GM19238 (cell line): Measurements from ENCODE around the gene OASL.

Source experiments
- DNase-seq: peaks from one replicate; pipeline ENCODE4 v3.0.0; 2011; ENCODE audit warnings: low spot score; ENCODE audit not compliant: insufficient read length

Gene OASL

DNA sequence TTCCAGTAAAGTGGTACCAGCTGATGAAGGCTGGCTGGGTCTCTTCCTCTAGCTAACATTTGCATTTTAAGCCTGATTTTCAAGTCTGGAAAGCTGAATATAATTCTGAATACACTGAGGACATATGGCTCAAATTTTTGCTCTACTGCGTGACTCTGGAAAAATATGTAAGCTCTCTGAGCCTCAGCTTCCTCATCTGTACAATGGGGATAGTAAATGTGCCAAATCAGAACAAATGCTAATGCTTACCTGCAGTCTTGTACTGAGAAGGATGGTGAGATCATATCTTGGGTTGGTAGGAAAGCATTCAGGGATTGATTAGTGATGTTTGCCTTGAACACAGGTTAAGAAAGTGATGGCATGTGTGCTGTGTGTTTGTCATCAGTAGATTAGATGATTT is 46.1 kb downstream of the OASL start:
- no peak for DNase-seq

DNA sequence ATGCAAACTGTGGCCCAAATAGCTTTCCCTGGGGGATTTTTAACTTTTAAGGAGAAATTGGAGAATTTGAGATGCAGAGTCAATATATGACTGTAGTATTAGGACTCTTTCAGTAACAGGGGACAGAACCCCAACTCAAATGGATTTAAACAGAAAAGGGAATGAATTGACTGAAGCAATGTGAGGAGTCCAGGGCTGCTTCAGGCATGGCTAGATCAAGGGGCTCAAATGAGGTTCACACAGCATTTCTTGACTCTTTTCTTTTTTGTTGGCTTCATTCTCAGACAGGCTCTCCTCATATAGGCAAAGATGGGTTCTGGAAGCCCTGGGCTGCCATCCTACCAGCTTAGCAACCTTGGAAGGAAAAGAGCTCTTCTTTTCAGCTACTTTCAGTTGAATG is 47.1 kb downstream of the OASL start:
- DNase-seq, result no peak

DNA sequence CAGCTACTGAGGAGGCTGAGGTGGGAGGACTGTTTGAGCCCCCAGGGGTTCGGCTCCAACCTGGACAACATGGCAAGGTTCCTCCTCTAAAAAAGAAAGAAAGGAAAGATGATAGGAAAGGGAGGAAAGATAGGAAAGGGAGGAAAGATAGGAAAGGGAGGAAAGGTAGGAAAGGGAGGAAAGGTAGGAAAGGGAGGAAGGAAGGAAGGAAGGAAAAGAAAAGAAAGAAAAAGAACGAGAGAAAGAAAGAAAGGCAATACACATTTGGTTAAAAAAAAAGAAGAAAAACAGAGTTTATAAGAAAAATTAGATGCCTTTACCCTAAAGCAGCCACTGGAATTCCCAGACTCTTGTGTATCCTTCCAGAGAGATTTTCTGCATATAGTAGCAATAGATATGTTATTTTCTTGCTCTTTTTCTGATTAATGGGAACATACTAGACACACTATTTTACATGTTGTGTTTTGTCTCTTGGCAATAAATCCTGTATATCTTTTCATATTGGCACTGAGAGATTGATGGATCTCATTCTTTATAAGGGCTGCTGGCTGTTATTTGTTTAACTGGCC is 48.5 kb downstream of the OASL start:
- no peak for DNase-seq

DNA sequence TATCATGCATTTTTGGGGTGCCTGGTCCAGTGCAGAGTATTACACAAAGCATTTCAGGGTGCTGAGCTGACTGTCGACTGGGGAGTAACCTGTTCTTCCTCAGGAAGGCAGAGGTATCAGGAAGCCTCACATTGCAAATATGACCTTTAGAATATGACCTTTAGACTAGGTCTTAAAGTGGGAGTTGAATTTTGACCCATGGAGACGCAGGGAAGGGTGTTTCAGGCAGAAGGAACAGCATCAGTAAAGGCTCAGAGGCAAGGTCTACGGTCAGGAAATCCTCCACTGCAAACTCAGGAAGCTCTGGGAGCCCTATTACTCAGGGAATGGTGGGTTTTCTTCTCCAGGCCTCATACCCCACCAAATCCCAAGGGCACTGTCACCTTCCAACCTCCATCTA is 49.4 kb downstream of the OASL start:
- no peak for DNase-seq

DNA sequence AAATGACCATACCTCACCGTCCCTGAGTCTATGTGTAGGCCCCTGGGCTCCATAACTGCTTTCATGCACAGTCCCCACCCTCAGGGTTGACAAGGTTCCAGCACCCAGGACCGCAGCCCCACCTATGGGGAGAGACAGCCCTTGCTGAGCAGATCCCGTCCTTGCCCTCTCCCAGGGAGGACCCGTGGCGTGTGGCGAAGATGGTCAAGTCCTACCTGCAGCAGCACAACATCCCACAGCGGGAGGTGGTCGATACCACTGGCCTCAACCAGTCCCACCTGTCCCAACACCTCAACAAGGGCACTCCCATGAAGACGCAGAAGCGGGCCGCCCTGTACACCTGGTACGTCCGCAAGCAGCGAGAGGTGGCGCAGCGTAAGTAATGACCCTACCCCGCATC is 50.4 kb downstream of the OASL start:
- DNase-seq, result no peak

DNA sequence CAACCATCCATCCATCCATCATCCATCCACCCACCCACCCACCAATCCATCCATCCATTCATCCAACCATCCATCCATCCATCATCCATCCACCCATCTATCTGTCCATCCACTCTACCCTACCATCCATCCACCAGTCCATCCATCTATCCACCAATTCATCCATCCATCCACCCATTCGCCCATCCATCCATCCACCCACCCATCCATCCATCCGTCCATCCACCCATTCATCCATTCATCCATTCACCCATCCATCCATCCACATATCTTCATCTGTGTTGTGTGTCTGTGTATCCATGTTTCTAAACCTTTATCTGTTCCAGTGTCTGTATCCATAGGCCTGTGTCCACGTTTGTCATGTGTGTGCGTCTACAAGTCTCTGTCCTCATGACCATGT is 50.8 kb downstream of the OASL start:
- DNase-seq, result no peak

DNA sequence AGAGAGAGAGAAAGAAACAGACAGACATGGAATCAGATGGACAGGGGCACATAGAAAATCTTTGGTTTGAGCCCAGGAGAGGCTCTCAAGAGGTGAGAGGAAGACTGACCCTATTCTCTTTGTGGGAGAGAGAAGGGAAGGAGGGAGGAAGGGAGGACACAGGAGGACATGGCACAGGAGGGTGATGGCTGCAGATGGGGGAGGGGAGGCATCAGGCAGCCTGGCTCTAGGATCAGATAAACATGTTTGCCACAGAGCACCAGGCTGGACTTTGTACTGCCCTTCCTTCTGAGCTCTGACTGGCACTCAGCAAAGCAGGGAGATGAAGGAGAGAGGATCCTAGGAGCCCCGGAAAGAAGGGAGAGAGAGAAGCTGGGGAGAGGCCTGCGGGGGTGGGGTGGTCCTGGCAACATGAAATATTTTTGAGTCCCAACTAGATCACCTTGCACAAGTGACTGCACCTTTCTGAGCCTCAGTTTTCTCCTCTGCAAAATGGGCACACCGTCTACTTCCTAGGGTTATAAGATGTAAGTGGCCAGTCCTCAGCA is 54.6 kb downstream of the OASL start:
- DNase-seq, result no peak

DNA sequence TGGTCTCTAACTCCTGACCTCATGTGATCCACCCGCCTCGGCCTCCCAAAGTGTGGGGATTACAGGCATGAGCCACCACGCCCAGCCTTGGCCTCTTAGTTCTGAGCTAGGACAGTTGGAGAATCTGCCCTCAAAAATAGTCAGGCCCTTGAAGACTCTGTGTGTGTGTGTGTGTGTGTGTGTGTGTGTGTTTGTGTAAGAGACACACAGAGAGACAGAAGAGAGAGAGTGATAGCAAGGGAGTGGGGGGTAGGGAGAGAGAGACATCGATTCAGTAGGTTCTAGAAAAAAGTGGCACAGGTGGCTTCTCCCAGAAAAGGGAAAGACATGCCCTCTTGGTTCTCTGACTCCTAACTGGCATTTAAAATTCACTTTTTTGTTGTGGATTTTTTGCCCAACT is 55.3 kb downstream of the OASL start:
- DNase-seq, result no peak

DNA sequence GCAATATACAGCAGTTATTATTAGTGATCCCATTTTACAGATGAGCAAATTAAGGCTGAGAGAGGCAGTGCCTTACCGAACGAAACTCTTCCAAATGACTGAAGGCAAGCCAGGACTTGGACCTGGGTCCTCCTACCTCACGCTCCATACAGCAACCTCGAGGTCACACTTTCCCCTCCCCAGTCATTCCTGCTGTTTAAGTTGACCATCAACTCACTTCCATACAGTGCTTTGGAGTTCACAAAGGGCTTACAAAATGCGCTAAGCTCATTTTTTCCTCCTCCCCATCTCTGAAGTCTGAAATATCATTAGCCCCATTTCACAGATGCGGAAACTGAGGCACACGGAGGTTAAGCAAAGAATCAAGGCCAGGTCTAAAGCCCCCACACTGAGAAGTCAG is 56.4 kb downstream of the OASL start:
- DNase-seq, result no peak

DNA sequence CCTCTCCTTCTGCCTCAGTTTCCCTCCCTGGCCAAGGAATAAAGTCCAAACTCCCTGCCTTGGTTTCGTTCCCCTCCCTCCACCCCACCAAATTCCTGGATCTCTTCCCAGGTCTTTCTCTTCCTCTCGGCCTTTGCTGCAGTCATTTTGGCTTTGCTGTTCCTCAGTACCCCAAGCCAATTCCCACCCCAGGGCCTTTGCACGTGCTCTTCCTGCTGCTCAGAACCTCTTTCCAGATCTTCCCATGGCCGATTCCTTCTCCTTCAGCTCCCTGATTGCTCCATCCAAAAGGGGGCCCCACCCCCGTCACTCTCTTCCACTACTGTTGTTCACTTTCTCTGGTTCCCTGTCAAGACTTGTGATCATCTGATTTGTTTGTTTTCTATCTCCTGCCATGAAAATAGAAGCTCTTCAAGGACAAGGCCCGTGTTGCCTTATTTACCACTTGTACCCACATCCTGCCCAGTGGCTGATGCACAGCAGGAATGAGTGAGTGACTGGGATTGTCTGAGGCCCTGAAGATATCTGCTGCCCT is 57.6 kb downstream of the OASL start:
- no peak for DNase-seq

DNA sequence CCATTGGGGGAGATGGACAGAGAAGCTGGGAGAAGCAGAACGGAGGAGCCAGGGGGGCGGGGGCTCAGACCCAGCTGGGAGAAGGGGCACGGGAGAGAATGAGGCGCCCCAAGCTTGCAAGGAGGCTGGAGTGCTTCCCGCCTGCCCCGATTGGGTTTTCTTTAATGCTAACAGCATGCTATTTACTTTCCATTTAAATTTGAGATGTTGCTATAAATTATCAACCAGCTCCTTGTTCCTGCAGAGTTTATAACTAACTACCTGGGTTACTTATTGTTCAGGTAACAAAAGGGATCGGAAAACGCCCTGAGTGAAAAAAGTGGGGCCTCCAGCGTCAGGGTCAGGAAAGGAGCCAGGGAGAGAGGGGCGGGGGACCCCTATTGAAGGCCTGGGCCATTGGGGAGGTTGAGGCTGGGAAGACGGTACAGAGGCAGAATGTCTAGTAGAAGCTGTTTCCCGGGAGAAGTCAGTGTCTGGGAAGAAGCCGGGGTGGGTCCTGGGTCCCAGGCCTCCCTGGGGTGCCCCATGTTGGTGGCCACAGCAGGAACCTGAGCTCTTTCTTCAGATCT is 58.2 kb downstream of the OASL start:
- no peak for DNase-seq

DNA sequence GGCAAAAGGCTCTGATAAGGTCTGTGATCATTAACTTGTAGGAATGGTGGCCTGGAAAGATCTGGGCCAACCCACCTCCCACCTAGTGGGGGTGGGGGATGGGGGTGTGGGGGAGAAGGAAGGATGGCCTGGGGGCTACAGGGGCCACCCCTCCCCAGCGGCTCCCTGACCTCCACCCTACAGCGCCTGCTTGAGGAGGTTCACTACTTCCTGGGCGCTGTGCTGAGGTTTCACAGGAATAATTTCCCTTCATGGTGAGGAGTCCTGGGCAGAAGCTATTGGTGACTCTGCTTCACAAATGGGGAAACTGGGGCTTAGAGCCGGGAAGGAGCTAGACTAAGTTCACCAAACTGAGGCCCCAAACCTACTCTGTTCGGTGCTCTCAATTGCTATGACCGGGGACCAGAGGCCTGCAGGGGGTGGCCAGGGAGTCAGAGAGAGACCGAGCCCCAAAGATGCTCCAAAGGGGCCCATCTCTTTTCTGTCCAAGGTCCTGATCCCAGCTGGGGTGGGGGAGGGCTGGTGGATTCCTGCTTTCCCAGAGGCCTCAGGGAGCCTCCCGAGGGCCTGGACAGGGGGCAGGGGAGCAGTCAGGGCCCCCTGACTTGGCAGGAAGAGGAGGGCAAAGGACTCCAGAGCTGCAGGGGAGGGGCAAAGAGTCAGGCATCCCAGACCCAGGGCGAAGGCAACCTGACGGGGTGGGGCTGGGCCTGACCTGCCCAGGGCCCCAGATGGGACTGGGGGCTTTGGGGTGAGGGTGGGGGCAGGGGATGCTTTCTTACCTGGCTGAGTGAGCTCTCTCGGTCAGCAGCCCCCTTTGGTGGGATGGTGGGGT is 59.0 kb downstream of the OASL start:
- DNase-seq, result no peak

DNA sequence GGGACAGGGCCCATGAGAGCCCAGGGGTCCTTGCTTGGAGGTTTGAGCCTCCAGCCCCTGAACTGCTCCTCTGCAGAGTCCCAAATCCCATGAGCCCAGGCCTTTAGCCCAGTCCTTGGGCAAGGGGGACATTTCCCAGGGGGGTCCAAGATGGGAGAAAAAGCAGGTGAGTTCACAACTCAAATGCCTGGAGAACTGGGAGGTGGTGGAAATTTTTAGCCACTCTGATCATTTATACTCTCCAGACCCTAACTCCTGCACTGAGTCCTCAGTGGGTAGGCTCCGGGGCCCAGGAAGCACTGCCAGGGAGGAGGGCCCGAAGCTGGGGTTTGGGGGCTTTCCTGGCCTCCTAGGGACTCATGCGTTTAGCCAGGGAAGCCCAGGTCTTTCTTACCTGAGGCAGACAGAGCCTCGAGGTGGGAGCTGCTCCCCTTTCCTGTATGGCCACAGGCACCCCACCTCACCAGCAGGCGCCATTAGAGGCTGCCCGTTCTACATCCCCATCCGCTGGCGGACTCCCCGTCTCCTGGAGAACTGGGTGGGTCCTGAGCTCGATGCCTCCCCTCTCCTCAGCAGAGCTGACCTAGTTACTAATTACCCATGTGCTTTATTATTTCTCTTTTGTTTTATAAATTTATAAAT is 59.7 kb downstream of the OASL start:
- no peak for DNase-seq

DNA sequence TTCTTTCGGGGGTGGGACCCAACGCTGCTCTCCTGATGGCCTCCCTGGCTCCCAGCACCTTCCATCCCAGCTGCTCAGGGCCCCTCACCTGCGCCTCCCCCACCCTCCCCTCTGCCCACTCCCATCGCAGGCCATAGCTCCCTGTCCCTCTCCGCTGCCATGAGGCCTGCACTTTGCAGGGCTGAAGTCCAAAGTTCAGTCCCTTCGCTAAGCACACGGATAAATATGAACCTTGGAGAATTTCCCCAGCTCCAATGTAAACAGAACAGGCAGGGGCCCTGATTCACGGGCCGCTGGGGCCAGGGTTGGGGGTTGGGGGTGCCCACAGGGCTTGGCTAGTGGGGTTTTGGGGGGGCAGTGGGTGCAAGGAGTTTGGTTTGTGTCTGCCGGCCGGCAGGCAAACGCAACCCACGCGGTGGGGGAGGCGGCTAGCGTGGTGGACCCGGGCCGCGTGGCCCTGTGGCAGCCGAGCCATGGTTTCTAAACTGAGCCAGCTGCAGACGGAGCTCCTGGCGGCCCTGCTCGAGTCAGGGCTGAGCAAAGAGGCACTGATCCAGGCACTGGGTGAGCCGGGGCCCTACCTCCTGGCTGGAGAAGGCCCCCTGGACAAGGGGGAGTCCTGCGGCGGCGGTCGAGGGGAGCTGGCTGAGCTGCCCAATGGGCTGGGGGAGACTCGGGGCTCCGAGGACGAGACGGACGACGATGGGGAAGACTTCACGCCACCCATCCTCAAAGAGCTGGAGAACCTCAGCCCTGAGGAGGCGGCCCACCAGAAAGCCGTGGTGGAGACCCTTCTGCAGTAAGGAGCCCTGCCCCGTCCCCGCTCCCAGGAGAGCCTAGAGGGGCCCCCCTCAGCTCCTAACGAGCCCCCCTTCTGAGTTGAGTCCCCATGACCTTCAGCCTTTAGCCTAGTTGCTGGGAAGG is 60.5 kb downstream of the OASL start, which contains the start of gene HNF1A:
Gene HNF1A, plus strand, starts transcription at position 248 of the 924 bp plus-strand sequence. Its CDS starts 226 bp downstream, at position 474.
- DNase-seq, result no peak

DNA sequence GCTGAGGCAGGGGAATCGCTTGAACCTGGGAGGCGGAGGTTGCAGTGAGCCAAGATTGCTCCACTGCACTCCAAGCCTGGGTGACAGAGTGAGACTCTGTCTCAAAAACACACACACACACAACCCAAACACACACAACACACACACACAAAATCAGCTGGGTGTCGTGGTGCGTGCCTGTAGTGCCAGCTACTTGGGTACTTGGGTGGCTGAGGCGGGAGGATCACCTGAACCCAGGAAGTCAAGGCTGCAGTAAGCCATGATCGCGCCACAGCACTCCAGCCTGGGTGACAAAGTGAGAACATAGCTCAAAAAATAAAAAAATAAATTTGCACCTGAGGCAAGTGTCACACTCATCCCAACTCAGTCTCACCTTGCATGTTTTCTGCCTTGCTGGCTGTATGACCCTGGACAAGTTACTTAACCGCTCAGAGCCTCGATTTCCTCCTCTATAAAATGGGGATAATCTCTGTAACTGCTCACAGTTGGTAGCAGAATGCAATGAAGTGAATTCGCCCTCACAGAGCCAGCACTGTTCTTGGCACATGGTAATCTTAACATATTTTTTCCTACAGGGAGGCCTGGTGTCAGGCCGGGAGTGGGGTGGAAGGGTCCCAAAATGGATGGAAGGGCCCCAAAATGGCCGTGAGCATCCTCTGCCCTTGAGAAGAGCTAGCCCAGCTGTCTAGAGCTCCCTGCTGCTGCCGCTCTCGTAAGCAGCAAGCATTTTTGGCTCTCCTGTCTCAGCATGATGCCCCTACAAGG is 61.3 kb downstream of the OASL start:
- no peak for DNase-seq

DNA sequence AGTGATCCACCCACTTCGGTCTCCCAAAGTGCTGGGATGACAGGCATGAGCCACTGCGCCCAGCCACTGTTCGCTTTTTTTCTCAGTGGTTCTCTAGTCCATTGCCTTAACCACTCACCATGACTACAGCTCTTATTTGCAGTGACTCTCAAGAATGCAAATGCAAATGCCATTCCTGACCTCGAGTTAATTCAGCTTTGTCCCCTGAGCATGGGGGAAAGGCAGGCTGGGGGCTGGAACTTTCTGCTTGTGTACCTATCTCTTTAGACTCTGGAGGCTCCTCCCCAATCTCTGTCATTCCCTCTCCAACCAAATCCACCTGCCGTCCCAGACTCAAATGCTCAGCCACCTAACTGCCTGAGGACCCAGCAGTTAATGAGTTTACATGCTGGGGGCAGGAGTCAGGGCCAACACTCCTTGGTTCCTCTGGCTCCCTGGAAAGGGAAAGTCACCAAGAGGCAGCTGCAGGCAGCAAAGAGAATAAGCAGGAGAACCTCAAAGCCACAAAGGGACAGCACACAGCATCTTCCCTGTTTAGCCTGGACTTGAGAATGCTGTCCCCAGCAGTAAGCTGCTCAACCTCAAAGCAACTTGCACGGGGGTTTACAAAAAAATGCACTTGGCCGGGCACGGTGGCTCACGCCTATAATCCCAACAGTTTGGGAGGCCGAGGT is 66.0 kb downstream of the OASL start:
- DNase-seq, result no peak

DNA sequence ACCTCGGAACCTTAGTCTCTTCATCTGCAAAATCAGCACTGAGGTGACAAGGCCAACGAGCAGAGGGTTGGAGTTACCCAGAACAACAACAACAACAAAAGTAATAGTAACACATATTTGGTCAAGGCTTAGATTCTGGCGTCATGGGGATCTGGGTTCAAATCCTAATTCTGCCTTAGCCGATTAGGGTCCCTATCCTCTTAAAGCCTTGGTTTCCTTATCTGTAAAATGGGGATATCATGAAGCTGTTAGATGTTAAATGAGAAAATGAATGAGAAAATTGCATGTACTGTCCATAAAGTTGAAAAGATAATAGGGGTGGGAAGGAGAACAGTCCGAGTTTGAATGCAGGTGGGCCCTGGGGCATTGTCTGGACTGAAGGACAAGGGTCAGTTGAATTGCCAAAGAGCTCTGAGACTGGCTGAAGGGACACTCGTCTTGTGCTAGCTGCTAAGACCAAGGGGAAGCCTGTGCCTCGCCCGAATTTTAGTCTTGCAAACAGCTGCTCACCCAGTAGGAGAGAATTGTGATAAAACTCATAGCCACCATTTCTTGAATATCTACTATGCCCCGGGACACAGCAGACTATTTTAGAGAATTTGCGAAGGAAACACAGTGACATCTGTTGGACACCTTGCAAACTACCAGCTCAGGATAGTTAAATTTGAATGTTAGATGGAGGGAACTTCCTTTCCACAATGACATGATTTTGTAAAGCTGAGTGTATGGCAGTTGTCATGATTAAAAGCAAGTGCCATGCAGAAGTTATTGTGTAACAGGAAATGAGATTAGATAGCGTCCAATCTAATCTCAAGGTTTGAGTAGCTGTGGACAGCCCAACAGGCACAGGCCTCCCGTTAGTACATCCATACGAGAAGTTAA is 67.5 kb downstream of the OASL start:
- DNase-seq, result peak; percentile 58

DNA sequence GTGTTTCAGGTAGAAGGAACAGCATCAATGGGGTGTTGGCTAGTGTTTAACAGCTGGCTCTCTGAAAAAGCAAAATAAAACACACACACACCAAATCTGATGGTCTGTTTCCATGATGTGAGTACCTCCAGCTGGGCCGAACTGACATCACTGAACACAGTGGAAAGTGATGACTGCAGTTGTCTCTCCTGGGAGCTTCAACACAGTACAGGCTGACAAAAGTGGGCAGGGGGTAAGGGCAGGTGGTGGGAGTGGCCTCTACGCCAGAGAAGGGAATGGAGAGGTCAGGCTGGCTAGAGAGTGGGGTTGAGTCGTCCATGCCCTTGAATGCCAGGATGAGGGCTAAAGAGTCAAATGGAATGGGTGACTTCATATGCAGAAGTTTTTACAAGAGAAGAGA is 68.7 kb downstream of the OASL start:
- DNase-seq, result no peak
